HG02763 (cell line): ENCODE measurements around the gene ARHGAP9.
"Not testable (repeated sequence)": the region's sequence is repeated elsewhere in the genome, so short reads cannot be mapped to it uniquely, and the experiment has no call there.

Experiments used
- ATAC-seq: cut with Tn5 transposase; IDR thresholded peaks from one replicate; pipeline ENCODE4 v1.9.1; 2021; ENCODE audit warnings: mild to moderate bottlenecking, moderate library complexity; ENCODE audit not compliant: unreplicated experiment

The ARHGAP9 gene

GRCh38 chr12:57517718-57518117 is 38.1 kb upstream of the ARHGAP9 start:
- ATAC-seq, result not testable (repeated sequence)

DNA sequence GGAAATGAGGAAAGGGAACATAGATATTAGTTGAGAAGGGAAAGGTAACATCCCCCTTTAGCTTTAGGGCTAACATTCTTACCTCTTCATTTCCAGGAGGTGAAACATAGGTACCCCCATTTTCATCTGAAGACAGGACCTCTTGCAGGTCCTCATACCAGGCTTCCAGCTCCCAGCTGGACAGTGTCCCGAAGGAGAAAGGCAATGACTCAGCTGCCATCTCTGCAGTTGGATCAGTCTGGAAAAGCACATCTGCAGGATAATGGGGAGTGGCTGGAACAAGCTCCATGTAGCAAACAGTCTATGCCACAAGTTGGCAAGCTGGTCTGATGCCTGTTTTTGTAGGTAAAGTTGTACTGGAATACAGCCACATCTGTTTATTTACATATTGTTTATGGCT is 37.5 kb upstream of the ARHGAP9 start:
- no peak for ATAC-seq

DNA sequence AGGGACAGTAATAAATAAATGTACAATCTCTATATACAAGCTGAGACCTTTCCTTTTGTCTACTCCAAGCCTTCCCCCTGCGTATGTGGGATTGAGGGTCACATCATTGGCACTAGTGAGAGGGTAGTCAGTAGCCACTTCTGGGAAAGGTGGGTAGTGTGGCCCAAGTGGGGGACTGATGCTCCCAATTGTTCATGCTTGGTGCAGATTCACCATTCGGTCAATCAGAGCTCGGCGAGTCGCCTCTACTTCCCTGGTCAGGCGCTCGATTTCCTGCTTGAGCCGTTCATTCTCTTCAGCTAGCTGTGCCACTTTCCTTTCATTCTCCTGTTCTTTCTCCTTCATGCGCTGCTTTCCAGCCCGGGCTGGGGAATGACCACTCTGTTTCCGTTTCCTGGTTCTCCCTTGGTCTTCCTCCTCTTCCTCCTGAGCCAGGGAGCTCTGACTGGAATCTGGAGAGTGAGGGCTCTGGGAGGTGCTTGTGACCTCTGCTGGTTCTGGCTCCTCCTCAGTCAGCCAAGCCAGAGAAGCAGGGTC is 37.0 kb upstream of the ARHGAP9 start:
- no peak for ATAC-seq

GRCh38 chr12:57515934-57516541 is 36.4 kb upstream of the ARHGAP9 start:
- no peak for ATAC-seq

GRCh38 chr12:57515408-57515933 is 35.8 kb upstream of the ARHGAP9 start:
- no peak for ATAC-seq

- no peak for ATAC-seq
Observed at GRCh38 chr12:57514720-57515407, 35.2 kb upstream of the ARHGAP9 start.

- not testable (repeated sequence) for ATAC-seq
Observed at GRCh38 chr12:57514246-57514645, 34.6 kb upstream of the ARHGAP9 start.

GRCh38 chr12:57513677-57514076 is 34.0 kb upstream of the ARHGAP9 start:
- ATAC-seq, result not testable (repeated sequence)

GRCh38 chr12:57513266-57513665 is 33.6 kb upstream of the ARHGAP9 start:
- ATAC-seq, result no peak

DNA sequence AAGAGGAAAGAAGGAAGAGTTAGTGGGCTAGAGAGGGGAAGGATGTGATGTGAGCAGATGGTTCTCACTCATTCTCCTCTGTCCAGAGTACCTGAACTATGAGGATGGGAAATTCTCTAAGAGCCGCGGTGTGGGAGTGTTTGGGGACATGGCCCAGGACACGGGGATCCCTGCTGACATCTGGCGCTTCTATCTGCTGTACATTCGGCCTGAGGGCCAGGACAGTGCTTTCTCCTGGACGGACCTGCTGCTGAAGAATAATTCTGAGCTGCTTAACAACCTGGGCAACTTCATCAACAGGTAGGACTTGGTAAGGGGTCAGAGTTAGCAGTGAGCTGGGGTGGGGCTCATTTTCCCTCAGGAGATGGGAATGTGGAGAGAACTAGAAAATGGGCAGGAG is 33.0 kb upstream of the ARHGAP9 start:
- ATAC-seq, result no peak

- no peak for ATAC-seq
Observed at GRCh38 chr12:57511588-57512325, 32.1 kb upstream of the ARHGAP9 start.

DNA sequence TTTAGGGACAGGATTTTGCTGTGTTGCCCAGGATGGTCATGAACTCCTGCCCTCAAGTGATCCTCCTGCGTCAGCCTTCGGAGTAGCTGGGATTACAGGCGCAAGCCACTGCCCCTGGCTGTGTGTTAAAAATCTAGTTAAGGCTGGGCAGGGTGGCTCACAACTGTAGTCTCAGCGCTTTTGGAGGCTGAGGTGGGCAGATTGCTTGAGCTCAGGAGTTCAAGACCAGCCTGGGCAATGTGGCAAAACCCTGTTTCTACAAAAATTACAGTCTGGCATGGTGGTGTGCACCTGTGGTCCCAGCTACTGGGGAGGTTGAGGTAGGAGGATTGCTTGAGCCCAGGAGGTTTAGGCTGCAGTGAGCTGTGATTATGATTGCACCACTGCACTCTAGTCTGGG is 31.5 kb upstream of the ARHGAP9 start:
- no peak for ATAC-seq

GRCh38 chr12:57507796-57508195 is 28.1 kb upstream of the ARHGAP9 start:
- ATAC-seq, result not testable (repeated sequence)

GRCh38 chr12:57506541-57506940 is 26.9 kb upstream of the ARHGAP9 start:
- ATAC-seq, result not testable (repeated sequence)

DNA sequence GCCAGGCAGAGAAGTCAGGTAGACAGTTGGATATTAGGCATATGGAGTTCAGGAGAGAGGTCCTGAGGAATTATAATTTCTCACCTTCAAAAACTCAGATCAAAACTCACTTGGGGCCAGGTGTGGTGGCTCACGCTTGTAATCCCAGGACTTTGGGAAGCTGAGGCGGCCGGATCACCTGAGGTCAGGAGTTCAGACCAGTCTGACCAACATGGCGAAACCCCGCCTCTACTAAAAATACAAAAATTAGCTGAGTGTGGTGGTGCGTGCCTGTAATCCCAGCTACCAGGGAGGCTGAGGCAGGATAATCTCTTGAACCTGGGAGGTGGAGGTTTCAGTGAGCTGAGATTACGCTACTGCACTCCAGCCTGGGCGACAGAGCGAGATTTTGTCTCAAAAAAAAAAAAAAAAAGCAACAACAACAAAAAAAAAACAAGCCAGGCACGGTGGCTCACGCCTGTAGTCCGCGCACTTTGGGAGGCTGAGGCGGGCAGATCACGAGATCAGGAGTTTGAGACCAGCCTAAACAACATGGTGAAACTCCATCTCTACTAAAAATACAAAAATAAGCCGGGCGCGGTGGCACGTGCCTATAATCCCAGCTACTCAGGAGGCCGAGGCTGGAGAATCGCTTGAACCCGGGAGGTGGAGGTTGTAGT is 22.8 kb upstream of the ARHGAP9 start:
- ATAC-seq, result not testable (repeated sequence)

- no peak for ATAC-seq
Observed at GRCh38 chr12:57500213-57500612, 20.5 kb upstream of the ARHGAP9 start.

DNA sequence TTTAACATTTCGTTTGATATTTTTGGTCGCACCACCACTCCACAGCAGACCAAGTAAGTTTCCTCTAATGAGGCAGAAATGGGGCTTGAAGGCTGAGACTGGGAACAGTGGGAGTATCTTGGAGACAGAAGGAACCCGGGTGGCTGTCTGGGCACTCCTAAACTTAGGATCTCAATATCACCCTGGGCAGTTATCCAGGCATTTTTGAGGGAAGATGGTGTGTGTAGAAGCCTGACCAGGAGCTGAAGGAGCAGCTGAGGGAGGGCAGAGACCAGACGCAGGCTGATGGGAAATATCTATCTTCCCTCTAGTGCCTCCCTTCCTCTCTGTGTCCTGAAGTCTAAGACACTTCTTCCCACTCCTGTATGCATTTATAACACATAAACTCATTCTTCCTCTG is 18.9 kb upstream of the ARHGAP9 start:
- no peak for ATAC-seq

DNA sequence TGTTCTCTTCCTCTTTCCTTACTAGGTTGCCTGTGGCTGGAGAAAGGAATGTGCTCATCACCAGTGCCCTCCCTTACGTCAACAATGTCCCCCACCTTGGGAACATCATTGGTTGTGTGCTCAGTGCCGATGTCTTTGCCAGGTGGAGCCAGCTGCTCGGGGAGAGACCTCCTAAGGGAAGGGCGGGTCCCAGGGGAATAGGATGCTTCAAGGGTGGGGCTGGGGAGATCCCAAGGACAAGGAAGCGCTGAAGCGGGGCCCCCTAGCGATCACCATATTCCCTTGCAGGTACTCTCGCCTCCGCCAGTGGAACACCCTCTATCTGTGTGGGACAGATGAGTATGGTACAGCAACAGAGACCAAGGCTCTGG is 18.5 kb upstream of the ARHGAP9 start:
- no peak for ATAC-seq

- ATAC-seq, result no peak
Observed at GRCh38 chr12:57497223-57498131, 17.8 kb upstream of the ARHGAP9 start.

DNA sequence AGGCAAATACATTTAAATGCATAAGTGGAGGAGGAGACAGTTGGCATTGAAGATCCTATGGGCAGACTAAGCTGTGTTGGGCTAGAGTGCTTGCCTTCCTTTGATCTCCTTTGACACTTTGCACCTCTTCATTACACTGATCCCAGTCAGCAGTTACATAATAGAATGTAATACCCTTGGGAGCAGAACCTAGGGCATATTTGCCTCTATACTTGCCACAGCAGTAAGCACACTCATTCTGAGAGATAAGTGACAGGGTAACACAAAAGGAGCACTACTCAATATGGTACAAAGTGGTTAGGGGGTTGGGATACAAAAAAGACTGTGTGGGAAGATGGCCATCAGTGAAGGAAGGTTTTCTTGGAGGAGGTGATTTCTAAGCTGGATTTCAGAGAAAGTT is 17.2 kb upstream of the ARHGAP9 start:
- no peak for ATAC-seq
